DMS 273 (cell line): Measurements from ENCODE around the gene GPRC5C.

Experiments
- DNase-seq: peaks from one replicate; lab custom pipeline; 2025; ENCODE audit not compliant: unreplicated experiment; lab: John Stamatoyannopoulos, UW

Gene GPRC5C

DNA sequence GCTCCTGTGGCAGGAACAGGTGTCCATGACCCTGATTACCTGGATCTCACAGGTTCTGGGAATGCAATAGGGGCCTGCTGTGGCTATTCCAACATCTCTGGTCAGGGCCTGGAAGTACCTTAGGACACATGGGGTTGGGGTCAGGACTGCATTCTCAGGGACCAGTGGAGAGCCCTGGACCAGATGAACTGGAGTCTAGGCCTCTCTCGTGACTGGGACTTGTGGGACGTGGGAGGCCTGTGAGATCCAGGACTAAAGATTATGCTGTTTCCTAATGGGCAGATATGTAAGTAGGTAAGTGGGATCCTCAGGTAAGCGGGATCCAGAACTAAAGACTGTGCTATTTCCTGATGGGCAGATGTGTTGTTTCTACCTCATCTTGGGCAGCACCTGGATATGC lies 18.3 kb downstream of the GPRC5C start:
- no peak for DNase-seq

- DNase-seq: no peak
These were observed 19.1 kb downstream of the GPRC5C start for GRCh38 chr17:74450925-74451403.

DNA sequence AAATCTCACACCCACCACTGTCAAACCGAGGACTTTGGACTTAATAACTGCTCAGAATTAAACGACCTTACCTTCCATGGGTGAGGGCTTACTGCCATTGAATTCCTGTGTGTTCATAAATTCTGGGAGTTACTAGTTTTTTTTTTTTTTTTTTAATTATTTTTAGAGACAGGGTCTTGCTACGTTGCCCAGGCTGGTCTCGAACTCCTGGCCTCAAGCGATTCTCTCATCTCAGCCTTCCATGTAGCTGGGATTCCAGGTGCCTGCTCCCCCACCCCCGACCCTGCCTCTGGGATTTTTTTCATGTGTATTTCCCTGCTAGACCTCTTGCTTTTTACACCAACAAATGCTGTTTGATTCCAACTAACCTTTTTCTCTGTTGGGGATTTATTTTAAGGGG lies 19.7 kb downstream of the GPRC5C start:
- no peak for DNase-seq

DNA sequence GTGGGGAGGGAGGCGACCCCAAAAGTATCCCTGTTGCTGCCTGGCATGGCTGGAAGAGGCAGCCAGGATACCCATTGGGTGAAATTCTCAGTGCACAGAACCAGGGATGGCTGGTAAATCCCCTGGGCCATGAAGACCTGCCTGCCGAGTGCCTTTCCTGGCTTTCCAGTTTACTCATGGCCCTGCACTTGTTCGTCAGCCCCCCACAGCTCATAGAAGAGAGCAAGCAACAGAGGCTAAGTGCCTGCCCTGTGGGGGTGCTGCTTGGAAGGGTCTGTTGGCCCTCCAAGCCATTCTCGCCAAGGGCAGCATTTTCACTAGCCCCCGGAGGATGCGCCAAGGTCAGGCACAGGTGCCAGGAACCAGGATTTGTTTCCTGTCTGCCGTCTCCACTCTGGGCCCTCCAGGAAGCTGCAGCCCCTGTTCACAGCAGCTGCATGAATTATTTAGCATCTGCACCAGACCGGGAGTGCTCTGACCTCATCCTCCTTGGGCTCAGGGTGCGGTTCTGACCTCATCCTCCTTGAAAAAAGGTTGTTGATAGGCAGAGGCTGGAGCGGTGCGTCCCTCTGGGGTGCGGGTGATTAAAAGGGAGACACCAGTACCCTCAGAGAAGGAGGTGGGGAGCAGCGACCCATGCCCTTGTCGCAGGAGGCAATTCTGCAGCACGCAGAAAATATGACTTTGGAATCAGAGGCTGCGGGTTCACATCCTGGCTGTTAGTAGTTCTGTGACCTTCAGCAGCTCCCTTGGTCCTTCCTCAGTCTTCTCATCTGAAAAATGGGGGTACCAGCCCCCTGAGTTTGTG lies 20.3 kb downstream of the GPRC5C start:
- peak; percentile 95 for DNase-seq

- peak; percentile 82 for DNase-seq
These were observed 21.2 kb downstream of the GPRC5C start for GRCh38 chr17:74452841-74453661.

GRCh38 chr17:74453665-74454196 lies 21.8 kb downstream of the GPRC5C start:
- no peak for DNase-seq

- peak; percentile 97 for DNase-seq
These were observed 22.5 kb downstream of the GPRC5C start for GRCh38 chr17:74454197-74455024.

DNA sequence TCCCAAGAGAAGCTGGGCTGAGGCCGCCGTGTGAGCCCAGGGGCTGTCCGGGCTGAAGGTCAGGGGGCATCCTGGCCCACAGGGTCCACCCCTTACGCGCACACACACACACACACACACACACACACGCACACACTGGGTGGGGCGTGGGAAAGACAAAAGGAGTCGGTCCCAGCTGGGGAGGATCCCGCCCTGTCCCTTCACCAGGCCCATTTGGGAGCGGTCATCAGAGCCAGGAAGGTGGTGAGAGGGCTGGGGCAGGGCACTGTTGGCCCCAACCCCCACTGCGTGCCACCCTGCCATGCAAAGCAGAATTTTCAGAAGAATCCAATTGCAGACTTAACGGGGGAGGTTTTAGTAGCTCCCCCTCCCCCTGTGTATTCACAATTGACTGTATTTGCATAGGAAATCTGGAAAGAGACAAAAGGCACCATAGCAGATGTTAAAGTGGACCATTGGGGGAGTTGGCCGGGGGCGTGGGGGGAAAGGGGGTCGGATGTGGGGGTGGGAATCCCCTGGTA lies 23.2 kb downstream of the GPRC5C start:
- DNase-seq: peak; percentile 60

GRCh38 chr17:74455821-74456220 lies 23.9 kb downstream of the GPRC5C start:
- peak; percentile 84 for DNase-seq

- peak; percentile 92 for DNase-seq
These were observed 25.4 kb downstream of the GPRC5C start for GRCh38 chr17:74457146-74457819.

DNA sequence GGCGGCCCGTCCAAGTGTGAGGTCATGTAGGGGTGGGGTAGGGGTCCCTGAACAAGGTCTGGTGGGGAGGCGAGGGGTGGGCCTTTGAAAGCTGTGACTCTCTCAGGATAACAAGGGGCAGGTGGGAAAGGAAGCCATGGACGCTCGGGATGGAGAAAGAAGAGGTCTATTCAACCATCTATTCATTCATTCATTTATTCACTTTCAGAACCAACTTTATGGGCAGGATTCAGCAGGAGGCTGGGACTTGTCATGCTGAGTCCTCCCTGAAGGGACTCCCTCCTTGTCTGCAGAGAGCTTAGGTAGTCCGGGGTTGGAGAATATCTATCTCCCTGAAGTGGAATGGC lies 25.9 kb downstream of the GPRC5C start:
- DNase-seq: no peak

- DNase-seq: no peak
These were observed 26.9 kb downstream of the GPRC5C start for GRCh38 chr17:74458835-74459234.

DNA sequence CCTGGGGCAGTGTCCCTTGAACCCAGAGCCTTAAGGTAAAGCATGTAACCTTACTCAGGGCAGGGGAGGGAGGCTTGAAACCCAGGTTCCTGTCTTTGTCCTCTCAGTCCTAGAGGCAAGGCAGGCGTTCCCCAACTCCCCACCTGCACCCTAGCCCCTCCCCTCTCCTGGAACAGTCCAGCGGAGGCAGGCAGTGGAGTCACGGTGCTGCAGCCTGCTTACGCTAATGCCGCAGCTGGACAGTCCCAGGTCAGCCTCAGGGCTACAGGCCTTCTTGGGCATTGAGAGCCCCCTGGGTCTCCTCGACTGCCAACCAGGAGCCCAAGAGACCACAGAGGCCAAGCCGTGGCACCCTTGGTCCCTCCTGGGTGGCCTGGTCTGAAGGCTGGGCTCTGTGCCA lies 27.7 kb downstream of the GPRC5C start:
- no peak for DNase-seq

DNA sequence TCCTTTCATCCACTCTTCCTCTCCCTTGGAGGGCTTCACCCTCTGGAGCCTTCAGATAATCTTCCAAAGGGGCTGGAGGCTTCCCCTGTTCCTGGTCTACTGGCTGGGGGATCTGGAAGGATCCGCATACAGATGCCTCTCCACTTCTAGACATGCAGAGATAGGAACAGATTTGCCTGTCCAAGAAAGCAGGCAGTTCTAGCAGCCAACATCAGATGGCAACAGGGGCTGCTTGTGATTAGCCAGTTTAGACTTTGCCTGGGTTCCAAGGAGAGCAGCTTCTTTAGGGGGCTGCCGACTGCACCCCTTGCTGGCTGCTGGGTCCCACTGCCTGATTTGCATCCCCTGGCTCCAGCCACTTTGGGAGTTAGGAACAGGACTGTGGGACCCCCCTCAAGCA lies 28.4 kb downstream of the GPRC5C start:
- DNase-seq: peak; percentile 37

- DNase-seq: no peak
These were observed 29.1 kb downstream of the GPRC5C start for GRCh38 chr17:74460996-74461395.

- no peak for DNase-seq
These were observed 29.7 kb downstream of the GPRC5C start for GRCh38 chr17:74461611-74462010.

GRCh38 chr17:74464730-74465377 lies 33.0 kb downstream of the GPRC5C start:
- no peak for DNase-seq

GRCh38 chr17:74465378-74466110 lies 33.7 kb downstream of the GPRC5C start:
- no peak for DNase-seq
